GM12873 (cell line): ENCODE results near the gene METTL21A.

Experiments used
- CTCF ChIP-seq: IDR thresholded peaks from 2 replicates; pipeline ENCODE4 v1.5.1; 2012; ENCODE audit warnings: low read depth, mild to moderate bottlenecking, moderate library complexity, low read length, control low read depth; ENCODE audit not compliant: insufficient read depth; ENCODE audit errors: missing control alignments

The METTL21A gene

GRCh38 chr2:207625014-207625907 lies at the start of gene METTL21A:
TSS of gene METTL21A (minus strand) at chr2:207625394. CDS start at chr2:207624375, 1,019 bp downstream.
- TF ChIP-seq CTCF = peak; percentile 67

GRCh38 chr2:207674826-207675225 lies 49.6 kb upstream of the METTL21A start:
- no peak for TF ChIP-seq CTCF

- TF ChIP-seq CTCF = no peak
These were observed 49.1 kb upstream of the METTL21A start for GRCh38 chr2:207674266-207674774.

- TF ChIP-seq CTCF = no peak
These were observed 48.2 kb upstream of the METTL21A start for GRCh38 chr2:207673431-207673830.

GRCh38 chr2:207670887-207671286 lies 45.7 kb upstream of the METTL21A start:
- TF ChIP-seq CTCF = no peak

GRCh38 chr2:207663870-207664545 lies 38.8 kb upstream of the METTL21A start:
- TF ChIP-seq CTCF = no peak

GRCh38 chr2:207662203-207662602 lies 37.0 kb upstream of the METTL21A start:
- no peak for TF ChIP-seq CTCF
